NCI-H446 (cell line): ENCODE results near the gene XPA.
"Not testable (repeated sequence)": the region's sequence is repeated elsewhere in the genome, so short reads cannot be mapped to it uniquely, and the experiment has no call there.

Experiments
- DNase-seq, 2 experiments: peaks; one replicate each; lab custom pipeline; 2025; lab: John Stamatoyannopoulos, UW

Gene XPA

DNA sequence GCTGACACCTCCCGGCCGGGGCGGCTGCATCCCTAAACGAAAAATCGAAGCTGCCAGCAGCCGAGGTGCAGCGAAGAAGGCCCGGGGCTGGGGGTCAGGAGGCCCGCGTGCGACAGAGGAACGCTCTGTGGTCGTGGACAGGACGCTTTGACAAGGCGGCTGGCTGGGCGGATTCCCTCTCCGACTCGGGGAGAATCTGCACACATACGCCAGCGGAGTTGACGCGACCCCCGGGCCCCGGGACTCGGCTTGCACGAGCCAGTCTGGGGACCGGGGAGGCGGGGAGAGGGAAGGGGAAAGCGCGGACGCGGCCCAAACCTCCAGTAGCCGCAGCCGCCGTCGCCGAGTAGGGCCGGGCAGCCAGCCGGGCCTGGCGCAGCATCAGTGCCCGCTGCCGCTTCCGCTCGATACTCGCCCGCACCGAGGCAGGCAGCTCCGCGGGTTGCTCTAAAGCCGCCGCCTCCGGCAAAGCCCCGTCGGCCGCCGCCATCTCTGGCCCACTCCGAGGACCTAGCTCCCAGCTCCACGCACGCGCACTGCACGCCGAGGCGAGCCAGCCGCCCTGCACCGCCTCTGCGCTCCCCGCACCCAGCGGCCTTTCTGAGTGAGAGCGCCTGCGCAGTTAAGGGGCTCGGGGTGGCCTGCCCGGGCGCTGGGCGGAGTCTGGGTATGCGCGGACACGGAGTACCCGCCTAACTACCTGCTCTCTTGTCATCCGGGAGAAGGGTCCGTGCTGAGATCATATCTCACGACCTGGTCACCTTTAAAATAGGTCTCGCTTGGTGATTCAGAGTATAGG lies at the start of gene XPA:
XPA (minus strand) TSS at position 538 of the 799 bp plus-strand sequence; CDS start at position 490, 48 bp downstream.
- DNase-seq = peak; percentile 82 to 92

- no peak for DNase-seq
Measured at GRCh38 chr9:97744710-97745708, 47.9 kb upstream of the XPA start.

GRCh38 chr9:97744025-97744424 lies 46.9 kb upstream of the XPA start:
- DNase-seq = not testable (repeated sequence)

GRCh38 chr9:97742545-97742944 lies 45.4 kb upstream of the XPA start:
- DNase-seq = no peak

DNA sequence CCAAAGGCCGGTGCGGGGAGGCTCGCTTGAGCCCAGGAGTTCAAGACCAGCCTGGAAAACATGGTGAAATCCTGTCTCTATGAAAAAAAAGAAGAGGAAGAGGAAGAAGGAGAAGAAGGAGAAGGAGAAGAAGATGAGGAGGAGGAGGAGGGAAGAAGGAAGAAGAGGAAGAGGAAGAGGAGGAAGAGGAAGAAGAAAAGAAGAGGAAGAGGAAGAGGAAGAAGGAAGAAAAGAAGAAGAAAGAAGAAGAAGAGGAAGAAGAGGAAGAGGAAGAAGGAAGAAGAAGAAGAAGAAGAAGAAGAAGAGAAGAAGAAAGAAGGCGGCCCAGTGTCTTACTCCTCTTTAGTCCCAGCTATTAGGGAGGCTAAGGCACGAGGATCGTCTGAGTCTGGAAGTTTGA lies 44.8 kb upstream of the XPA start:
- DNase-seq = no peak

- no peak for DNase-seq
Measured at GRCh38 chr9:97740848-97741821, 44.0 kb upstream of the XPA start.

GRCh38 chr9:97737429-97737828 lies 40.3 kb upstream of the XPA start:
- DNase-seq = peak in 1 of 2 experiments; percentile 52

GRCh38 chr9:97735070-97735600 lies 38.0 kb upstream of the XPA start:
- DNase-seq = no peak

- no peak for DNase-seq
Measured at GRCh38 chr9:97726716-97727115, 29.6 kb upstream of the XPA start.

DNA sequence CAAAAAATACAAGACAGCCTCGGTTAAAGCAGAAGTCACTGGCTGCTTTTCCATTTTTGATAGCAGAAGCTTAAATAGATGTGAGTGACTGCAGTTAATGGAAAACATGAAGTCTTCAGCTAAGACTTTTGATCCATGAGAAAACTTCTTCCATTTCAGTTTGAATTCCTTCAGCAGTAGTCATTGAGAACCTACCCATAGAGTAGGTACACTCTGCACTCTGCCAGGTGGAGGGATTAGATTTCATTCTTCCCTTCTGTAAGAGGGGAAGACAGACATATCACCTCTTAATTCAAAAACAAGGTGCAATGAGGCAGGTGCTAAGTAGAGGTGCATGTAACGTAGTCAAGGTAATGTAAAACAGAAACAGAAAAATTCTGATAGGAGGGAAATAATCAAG lies 26.7 kb upstream of the XPA start:
- DNase-seq = no peak

DNA sequence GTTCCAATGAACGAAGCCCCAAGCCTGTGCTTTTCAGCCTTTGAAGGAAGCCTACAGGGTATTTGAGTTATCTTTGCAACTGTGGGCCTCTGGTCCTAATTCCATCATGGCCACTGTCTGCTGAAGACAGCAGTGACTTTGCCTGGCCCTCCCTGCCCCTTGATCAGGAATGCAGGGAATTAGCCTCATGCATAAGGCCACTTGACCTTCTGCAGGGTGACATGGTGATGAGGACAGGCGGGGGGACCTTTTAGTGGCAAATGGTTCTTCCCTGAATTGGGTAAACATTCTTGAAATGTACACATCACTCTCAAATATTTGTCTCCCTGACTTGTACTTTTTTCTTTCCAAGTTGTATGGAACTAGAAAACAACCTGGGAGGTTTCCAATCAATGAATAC lies 25.2 kb upstream of the XPA start:
- DNase-seq = no peak

GRCh38 chr9:97721396-97721795 lies 24.3 kb upstream of the XPA start:
- no peak for DNase-seq

GRCh38 chr9:97717866-97718265 lies 20.7 kb upstream of the XPA start:
- no peak for DNase-seq

DNA sequence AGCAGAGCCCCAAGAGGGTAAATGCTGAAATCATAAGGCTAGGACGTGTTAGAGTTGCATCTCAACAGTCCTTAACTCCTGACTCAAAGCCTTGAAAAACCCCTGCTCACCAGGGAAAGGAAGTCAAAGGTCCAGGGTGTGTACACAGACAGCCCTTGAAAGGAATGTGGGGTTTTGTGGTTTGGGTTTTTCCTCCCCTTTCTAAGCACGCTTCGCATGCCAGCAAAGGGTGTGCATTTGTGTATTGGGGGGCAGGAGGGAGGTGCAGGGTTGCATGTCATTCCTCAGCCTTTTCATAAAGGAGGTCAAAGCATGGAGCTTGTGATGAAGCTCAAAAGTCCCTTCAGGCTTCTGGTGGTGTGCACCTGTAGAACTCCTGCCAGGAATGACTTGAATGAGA lies 17.3 kb upstream of the XPA start:
- DNase-seq = no peak

GRCh38 chr9:97711223-97711626 lies 14.1 kb upstream of the XPA start:
- no peak for DNase-seq

- peak in 1 of 2 experiments; percentile 65 for DNase-seq
Measured at GRCh38 chr9:97710356-97711222, 13.4 kb upstream of the XPA start.

DNA sequence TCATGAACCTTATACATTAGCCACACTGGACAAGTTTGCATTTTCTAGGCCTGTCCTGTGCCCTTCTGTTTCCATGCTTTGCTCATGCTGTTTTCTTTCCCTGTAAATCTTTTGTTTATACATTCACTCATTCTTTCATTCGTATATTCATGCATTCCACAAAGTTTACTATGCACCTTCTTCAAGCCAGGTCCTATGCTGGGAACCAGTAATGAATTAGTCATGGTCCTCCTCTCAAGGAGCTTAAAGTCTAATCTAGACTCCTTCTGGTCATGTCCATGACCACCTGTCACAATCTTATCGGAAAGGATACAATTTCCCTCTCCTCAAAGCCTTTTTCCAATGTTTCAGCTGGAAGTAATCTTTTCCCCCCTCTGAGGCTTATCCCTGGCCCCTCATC lies 9.1 kb upstream of the XPA start:
- no peak for DNase-seq

- no peak for DNase-seq
Measured at GRCh38 chr9:97705354-97705950, 8.3 kb upstream of the XPA start.

DNA sequence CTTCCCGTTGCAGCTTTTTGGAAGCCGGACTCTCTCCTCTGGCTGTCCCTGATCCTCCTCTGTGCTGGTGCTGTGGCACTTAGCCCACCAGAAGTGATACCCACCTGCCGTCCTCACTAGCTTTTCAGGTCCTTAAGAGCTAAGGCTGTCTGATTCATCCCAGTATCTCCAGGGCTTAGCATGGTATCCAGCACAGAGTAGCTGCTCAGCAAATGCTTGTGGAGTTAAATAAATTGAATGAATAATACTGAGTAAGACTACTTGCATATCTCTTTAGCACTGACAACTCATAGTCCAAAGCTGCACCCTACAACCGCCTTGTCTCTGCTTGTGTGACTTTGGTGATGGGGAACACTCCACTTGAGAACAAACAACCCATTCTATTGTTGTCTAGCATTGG lies 7.7 kb upstream of the XPA start:
- DNase-seq = no peak

DNA sequence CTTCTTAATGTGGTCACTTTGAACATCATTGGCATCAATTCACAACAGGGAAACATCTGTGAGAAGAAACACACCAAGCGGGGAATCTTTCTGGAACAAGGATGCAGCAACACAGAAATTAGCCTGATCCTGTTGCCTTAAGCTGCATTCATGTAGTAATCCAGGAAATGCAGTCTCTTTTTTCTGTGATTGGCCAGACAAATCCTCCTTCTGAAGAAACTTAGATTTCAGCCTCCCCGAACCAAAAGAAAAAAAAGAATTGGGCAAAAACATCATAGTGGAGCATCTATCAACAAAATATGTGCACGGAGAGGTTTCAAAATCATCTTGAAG lies 7.2 kb upstream of the XPA start:
- DNase-seq = no peak
